H1 (cell line): ENCODE results near the gene ARHGAP24. TPM values are rescaled to one million over a fixed set of nuclear protein-coding genes. Genes with fewer than 3 reads are reported as not detected.

Source experiments
- CTCF ChIA-PET: fragments of 300-600 bp; sonication (Branson Sonifier 250); formaldehyde crosslinking; loops from one replicate; lab custom pipeline; 2021; ENCODE audit not compliant: partially characterized antibody; lab: Charles Lee
- POLR2A ChIA-PET: fragments of 300-600 bp; sonication (Branson Sonifier 250); formaldehyde crosslinking; loops from one replicate; lab custom pipeline; 2021; ENCODE audit warnings: inconsistent platforms; ENCODE audit not compliant: partially characterized antibody; lab: Charles Lee
- DNase-seq, 2 experiments: peaks; one replicate each; pipeline versions ENCODE4 v3.0.0 to v3.0.0-alpha.2; 2010 to 2022; ENCODE audit warnings: low spot score in 2 of 2, low read depth in 1 of 2, mixed read lengths in 1 of 2
- FAIRE-seq: peaks from 2 replicates; lab custom pipeline; 2011; peaks lifted over from hg19 to GRCh38; lab: Jason Lieb, UNC
- H2AFZ ChIP-seq: 2 replicates; pipeline ENCODE4 v1.8.1; 2012; ENCODE audit warnings: low read length, inconsistent platforms
- H2AK5ac ChIP-seq: 2 replicates; pipeline ENCODE4 v1.6.1; 2013; ENCODE audit warnings: low read depth, low read length
- H2BK120ac ChIP-seq: replicated peaks from 2 replicates; pipeline ENCODE3; 2013; ENCODE audit warnings: low read depth, low read length, inconsistent platforms
- H2BK12ac ChIP-seq: 2 replicates; pipeline ENCODE4 v1.6.1; 2013; ENCODE audit warnings: low read depth, low read length
- H2BK15ac ChIP-seq: 2 replicates; pipeline ENCODE4 v1.6.1; 2013; ENCODE audit warnings: low read length
- H2BK20ac ChIP-seq: 2 replicates; pipeline ENCODE4 v1.6.1; 2013; ENCODE audit warnings: low read length
- H2BK5ac ChIP-seq: 2 replicates; pipeline ENCODE4 v1.6.1; 2013; ENCODE audit warnings: low read depth, low read length
- H3K14ac ChIP-seq: 2 replicates; pipeline ENCODE4 v1.6.1; 2013; ENCODE audit warnings: inconsistent platforms; ENCODE audit not compliant: insufficient read length
- H3K18ac ChIP-seq: 2 replicates; pipeline ENCODE4 v1.6.1; 2013; ENCODE audit warnings: low read length; ENCODE audit errors: extremely low read depth
- H3K23ac ChIP-seq: 2 replicates; pipeline ENCODE4 v1.6.1; 2013; ENCODE audit warnings: inconsistent platforms; ENCODE audit not compliant: insufficient read length
- H3K23me2 ChIP-seq: 2 replicates; pipeline ENCODE4 v1.6.1; 2013; ENCODE audit warnings: low read depth, low read length
- H3K27ac ChIP-seq: 2 replicates; pipeline ENCODE4 v1.6.1; 2011; ENCODE audit warnings: low read depth, low read length, inconsistent platforms
- H3K27me3 ChIP-seq, 4 experiments: replicated peaks in 1 of 4; 1 replicate in 1 of 4; 2 replicates in 3 of 4; pipeline versions ENCODE4 v1.6.1 to v1.8.1; 2011 to 2013; ENCODE audit warnings: low read length in 3 of 4, mild to moderate bottlenecking in 3 of 4, inconsistent platforms in 2 of 4, mixed read lengths in 2 of 4, moderate library complexity in 1 of 4; ENCODE audit not compliant: control insufficient read depth in 3 of 4, insufficient read depth in 3 of 4; ENCODE audit errors: extremely low read depth in 1 of 4
- H3K36me3 ChIP-seq, 4 experiments: 2 replicates each; pipeline versions ENCODE4 v1.6.1 to v1.8.1; 2011 to 2013; ENCODE audit warnings: mild to moderate bottlenecking in 4 of 4, low read length in 3 of 4, moderate library complexity in 2 of 4, control low read depth in 1 of 4, inconsistent platforms in 1 of 4; ENCODE audit not compliant: insufficient read depth in 4 of 4, control insufficient read depth in 2 of 4
- H3K4ac ChIP-seq: replicated peaks from 2 replicates; pipeline ENCODE3; 2013; ENCODE audit warnings: low read length, low read depth, mixed read lengths, inconsistent platforms; ENCODE audit not compliant: insufficient read length
- H3K4me1 ChIP-seq, 4 experiments: replicated peaks in 1 of 4; 1 replicate in 1 of 4; 2 replicates in 3 of 4; pipeline versions ENCODE4 v1.6.1 to v1.8.1; 2011 to 2013; ENCODE audit warnings: low read length in 3 of 4, inconsistent platforms in 2 of 4, mixed read lengths in 1 of 4; ENCODE audit not compliant: insufficient read depth in 4 of 4, control insufficient read depth in 3 of 4
- H3K4me2 ChIP-seq, 2 experiments: 2 replicates each; pipeline versions ENCODE4 v1.6.1 to v1.8.1; 2011 to 2013; ENCODE audit warnings: low read depth in 2 of 2, low read length in 2 of 2, control low read depth in 1 of 2, inconsistent platforms in 1 of 2, mild to moderate bottlenecking in 1 of 2; ENCODE audit not compliant: insufficient read depth in 1 of 2
- H3K4me3 ChIP-seq, 4 experiments: fragments of 200-600, 300-600 bp in 1 of 4; sonication (generic), shearing (Covaris generic), sonication (Bioruptor Twin) in 1 of 4; 2 replicates each; pipeline versions ENCODE4 v1.5.1 to v1.8.1; 2011 to 2016; ENCODE audit warnings: low read length in 4 of 4, low read depth in 3 of 4, control low read depth in 2 of 4, inconsistent platforms in 2 of 4, mild to moderate bottlenecking in 2 of 4, mixed read lengths in 1 of 4, moderate library complexity in 1 of 4; ENCODE audit not compliant: insufficient read depth in 2 of 4; ENCODE audit errors: extremely low read depth in 1 of 4
- H3K56ac ChIP-seq: replicated peaks from 2 replicates; pipeline ENCODE3; 2013; ENCODE audit warnings: low read depth, mild to moderate bottlenecking, mixed read lengths, low read length, inconsistent platforms; ENCODE audit not compliant: insufficient read length
- H3K79me1 ChIP-seq: 2 replicates; pipeline ENCODE4 v1.6.1; 2013; ENCODE audit warnings: low read depth, low read length, control low read depth
- H3K79me2 ChIP-seq, 2 experiments: 2 replicates each; pipeline versions ENCODE4 v1.6.1 to v1.8.1; 2012 to 2013; ENCODE audit warnings: low read length in 2 of 2, mild to moderate bottlenecking in 2 of 2, inconsistent platforms in 1 of 2; ENCODE audit not compliant: insufficient read depth in 2 of 2, control insufficient read depth in 1 of 2
- H3K9ac ChIP-seq, 4 experiments: replicated peaks in 1 of 4; 1 replicate in 1 of 4; 2 replicates in 3 of 4; pipeline versions ENCODE4 v1.6.1 to v1.8.1; 2011 to 2013; ENCODE audit warnings: low read depth in 3 of 4, low read length in 3 of 4, control low read depth in 2 of 4, mild to moderate bottlenecking in 2 of 4, moderate library complexity in 2 of 4, inconsistent platforms in 1 of 4; ENCODE audit errors: extremely low read depth in 1 of 4
- H3K9me3 ChIP-seq, 2 experiments: 2 replicates each; pipeline versions ENCODE4 v1.6.1 to v1.8.1; 2012 to 2013; ENCODE audit warnings: mild to moderate bottlenecking in 2 of 2, moderate library complexity in 2 of 2, control low read depth in 1 of 2, inconsistent platforms in 1 of 2, low read depth in 1 of 2, low read length in 1 of 2, mixed read lengths in 1 of 2; ENCODE audit not compliant: insufficient read depth in 2 of 2
- H4K20me1 ChIP-seq, 2 experiments: replicated peaks in 1 of 2; 2 replicates each; pipeline versions ENCODE3 to v1.8.1; 2011 to 2013; ENCODE audit warnings: inconsistent platforms in 2 of 2, low read length in 2 of 2, mild to moderate bottlenecking in 1 of 2; ENCODE audit not compliant: insufficient read depth in 2 of 2, control insufficient read depth in 1 of 2
- H4K5ac ChIP-seq: 2 replicates; pipeline ENCODE4 v1.6.1; 2013; ENCODE audit warnings: low read length, low read depth, mixed read lengths, inconsistent platforms; ENCODE audit not compliant: insufficient read length
- H4K8ac ChIP-seq: 2 replicates; pipeline ENCODE4 v1.8.0; 2013; ENCODE audit warnings: mild to moderate bottlenecking, moderate library complexity, low read length, inconsistent platforms; ENCODE audit not compliant: insufficient read depth; ENCODE audit errors: extremely low read depth
- H4K91ac ChIP-seq: replicated peaks from 2 replicates; pipeline ENCODE3; 2013; ENCODE audit warnings: low read length, mixed read lengths, inconsistent platforms; ENCODE audit not compliant: insufficient read length
- ATF3 ChIP-seq: IDR thresholded peaks from 2 replicates; pipeline ENCODE4 v1.6.1; 2011; ENCODE audit warnings: low read depth, mild to moderate bottlenecking, low read length; ENCODE audit not compliant: insufficient read depth
- CTBP2 ChIP-seq: IDR thresholded peaks from 2 replicates; pipeline ENCODE4 v1.7.0; 2011; ENCODE audit warnings: borderline replicate concordance, mild to moderate bottlenecking, moderate library complexity, mixed read lengths, low read length; ENCODE audit not compliant: insufficient read depth, insufficient read length
- EGR1 ChIP-seq: IDR thresholded peaks from 2 replicates; pipeline ENCODE4 v1.6.1; 2011; ENCODE audit warnings: low read depth, low read length, borderline replicate concordance
- JUN ChIP-seq: IDR thresholded peaks from 2 replicates; pipeline ENCODE4 v1.6.1; 2011; ENCODE audit warnings: low read depth, mild to moderate bottlenecking, improper control_type of control experiment, low read length
- KDM4A ChIP-seq: IDR thresholded peaks from one replicate; pipeline ENCODE4 v1.7.1; 2012; ENCODE audit warnings: low read depth, mild to moderate bottlenecking, moderate library complexity, low read length, inconsistent platforms; ENCODE audit not compliant: severe bottlenecking
- MAFK ChIP-seq: IDR thresholded peaks from 2 replicates; pipeline ENCODE4 v1.6.1; 2012; ENCODE audit warnings: low read depth, mild to moderate bottlenecking, improper control_type of control experiment, low read length
- NRF1 ChIP-seq: IDR thresholded peaks from 2 replicates; pipeline ENCODE4 v1.6.1; 2011; ENCODE audit warnings: mild to moderate bottlenecking, low read depth, low read length, improper control_type of control experiment
- PHF8 ChIP-seq: fragments of 200-600 bp; sonication (generic); conservative IDR thresholded peaks from 2 replicates; pipeline ENCODE4 v1.7.1; 2012; ENCODE audit warnings: low read depth, mild to moderate bottlenecking, inconsistent platforms, low read length, moderate library complexity
- RAD21 ChIP-seq, 2 experiments: IDR thresholded peaks in 1 of 2; conservative IDR thresholded peaks in 1 of 2; 2 replicates each; pipeline ENCODE4 v1.6.1; 2011; ENCODE audit warnings: low read depth in 2 of 2, low read length in 2 of 2, improper control_type of control experiment in 1 of 2, inconsistent platforms in 1 of 2, mild to moderate bottlenecking in 1 of 2, moderate library complexity in 1 of 2
- SIRT6 ChIP-seq: IDR thresholded peaks from one replicate; pipeline ENCODE4 v1.7.1; 2012; ENCODE audit warnings: low read length, inconsistent platforms
- SP1 ChIP-seq: IDR thresholded peaks from 2 replicates; pipeline ENCODE4 v1.6.1; 2011; ENCODE audit warnings: low read depth, low read length
- TCF12 ChIP-seq: IDR thresholded peaks from 2 replicates; pipeline ENCODE4 v1.6.1; 2011; ENCODE audit warnings: low read depth, mild to moderate bottlenecking, low read length
- WGBS, 2 experiments: shearing (Covaris generic) in 1 of 2; methylation state at CpG; one replicate each; pipeline versions ENCODE4 v1.1.6 to v1.1.7; 2013 to 2015; ENCODE audit warnings: low lambda C conversion rate in 2 of 2, mixed read lengths in 2 of 2, inconsistent platforms in 1 of 2, low coverage in 1 of 2, missing lambda C conversion rate in 1 of 2; ENCODE audit not compliant: insufficient replicate concordance in 2 of 2, insufficient coverage in 1 of 2, insufficient read length in 1 of 2; ENCODE audit errors: extremely low coverage in 1 of 2, missing lambda C conversion rate in 1 of 2; 5-methylcytosine and 5-hydroxymethylcytosine counted together
- polyA plus RNA-seq, 7 experiments: library from polyadenylated mRNA; depleted of rRNA in 3 of 7; stranded (reverse) in 5 of 7; unstranded in 2 of 7; fragments of >200 nt in 5 of 7; fragments of 200-250 nt in 2 of 7; gene quantifications; 1 replicate in 5 of 7; 2 replicates in 1 of 7; 4 replicates in 1 of 7; pipeline versions ENCODE4 v1.2.1 to v1.2.3, GENCODE V29; 2011 to 2013; ENCODE audit warnings: missing spikeins in 2 of 7, mixed read lengths in 2 of 7
- total RNA-seq: library from RNA; stranded (reverse); fragmentation: NEBNext Ultra II Directional; extraction: Animal tissue kit (Norgen Biotek cat#: 25700); gene quantifications from 2 replicates; pipeline ENCODE4 v1.2.1, GENCODE V29; 2021

ARHGAP24 gene
- total and polyA plus RNA-seq, 2 of the 8 experiments (the other 6 are each of a cell fraction or from before 2014, with no cell fraction given): 0.08 to 0.50 TPM

GRCh38 chr4:85826060-85826678 is 351.2 kb downstream of the ARHGAP24 start:
- no peaks in the 10 kb centered on the region for H3K79me2 ChIP-seq
- peak overlapping the region; percentile 5 for H2BK120ac ChIP-seq
- peaks cover 9 to 19% (median 15%) of the 10 kb centered on the region in 4 experiments for H3K4me1 ChIP-seq
- no peaks in the 10 kb centered on the region for H3K27me3 ChIP-seq
- no peaks in the 10 kb centered on the region for H3K79me1 ChIP-seq
- H3K4me3 ChIP-seq: peak overlapping the region in 1 of 4 experiments; percentile 28; a peak in 1 of 8 replicates
- no peak overlapping the region for H3K9ac ChIP-seq
- POLR2A ChIA-PET: no interaction called here
- H4K8ac ChIP-seq: no peak overlapping the region
- H3K18ac ChIP-seq: peak overlapping the region; percentile 73; the same call in 1 of the 2 replicates
- H2BK12ac ChIP-seq: peak overlapping the region; percentile 41; the same call in 1 of the 2 replicates
- H2AFZ ChIP-seq: peak overlapping the region; percentile 54
- FAIRE-seq (peak; percentile 83), DNase-seq (peak; percentile 56 to 62)
- H3K4ac ChIP-seq: no peak overlapping the region
- peak overlapping the region; percentile 11; the same call in 1 of the 2 replicates for H3K27ac ChIP-seq
- peak overlapping the region; percentile 67 for H2BK5ac ChIP-seq
- no peak overlapping the region for H4K91ac ChIP-seq
- H2BK15ac ChIP-seq: no peak overlapping the region
- H3K56ac ChIP-seq: no peak overlapping the region
- H2BK20ac ChIP-seq: peak overlapping the region; percentile 82; the same call in 1 of the 2 replicates
- 15% methylated on average over 7 of the region's 7 CpGs; no CpG with 5 or more reads in 1 of the 2 experiments for WGBS, 2 experiments
- H3K36me3 ChIP-seq: no peaks in the 10 kb centered on the region
- H3K23ac ChIP-seq: no peak overlapping the region
- H3K23me2 ChIP-seq: peaks cover 2% of the 10 kb centered on the region; the same call in 1 of the 2 replicates
- no peak overlapping the region; the same call in 1 of the 2 replicates for H2AK5ac ChIP-seq
- H3K14ac ChIP-seq: no peak overlapping the region
- H3K9me3 ChIP-seq: no peaks in the 10 kb centered on the region
- no peaks in the 10 kb centered on the region for H4K20me1 ChIP-seq
- H3K4me2 ChIP-seq: peak overlapping the region; percentile 32 to 57
- CTCF ChIA-PET: interaction anchor here (1.4 to 2.0 kb wide), 3 partner anchors 27 to 87 kb away, joined by 4 to 6 read pairs (median 4); no protein-coding TSS in a partner anchor
- H4K5ac ChIP-seq: no peak overlapping the region
- TF ChIP-seq NRF1 (no peak), SIRT6 (no peak), TCF12 (0 out of 2 replicates have a peak, but pooled peaks have one; percentile 4), RAD21 (IDR thresholded peaks at IDR 0.05 in 1 of 2, conservative IDR thresholded peaks at IDR 0.05 in 1 of 2; ENCODE audit: low read depth in 2 of 2, low read length in 2 of 2) (peak; percentile 41 to 59), JUN (no peak), CTBP2 (no peak), PHF8 (no peak), SP1 (no peak; the same call in 1 of the 2 replicates), KDM4A (no peak), EGR1 (no peak), MAFK (no peak), ATF3 (no peak)
